Endothelial cell of umbilical vein (primary cell): Measurements from ENCODE around the gene AXDND1. TPM values are rescaled to one million over a fixed set of nuclear protein-coding genes. Genes with fewer than 3 reads are reported as not detected.

Experiments used
- BruUV-seq: library from RNA; stranded (reverse); fragments of 400-500 nt; replicated peaks from 2 replicates; lab custom pipeline; 2021; lab: Mats Ljungman, UMichigan
- CTCF ChIA-PET: fragments of 300-600, 350-600 bp; sonication (Branson Sonifier 250); formaldehyde crosslinking; loops from one replicate; lab custom pipeline; 2021; ENCODE audit warnings: antibody characterized with exemption, inconsistent platforms; lab: Charles Lee
- POLR2A ChIA-PET: fragments of 300-600, 350-600 bp; sonication (Branson Sonifier 250); formaldehyde crosslinking; loops from one replicate; lab custom pipeline; 2021; ENCODE audit warnings: antibody characterized with exemption, inconsistent platforms; lab: Charles Lee
- DNase-seq: peaks from one replicate; pipeline ENCODE4 v3.0.0-alpha.2; 2011; ENCODE audit warnings: low read depth, low spot score
- FAIRE-seq: peaks from 2 replicates; lab custom pipeline; 2011; peaks lifted over from hg19 to GRCh38; lab: Jason Lieb, UNC
- H2AFZ ChIP-seq: 2 replicates; pipeline ENCODE4 v1.6.0; 2012; ENCODE audit warnings: low read depth, low read length, control low read depth, inconsistent platforms
- H3K27ac ChIP-seq: 2 replicates; pipeline ENCODE4 v1.5.1; 2011; ENCODE audit warnings: low read depth, mild to moderate bottlenecking, control low read depth, low read length, moderate library complexity; ENCODE audit not compliant: insufficient read depth
- H3K27me3 ChIP-seq, 2 experiments: 2 replicates each; pipeline versions ENCODE4 v1.6.0 to v1.6.1; 2011; ENCODE audit warnings: low read length in 2 of 2, mixed read lengths in 1 of 2; ENCODE audit not compliant: control insufficient read depth in 2 of 2, insufficient read depth in 2 of 2
- H3K36me3 ChIP-seq, 2 experiments: 2 replicates in 1 of 2; 3 replicates in 1 of 2; pipeline ENCODE4 v1.5.1; 2011; ENCODE audit warnings: low read length in 2 of 2, mild to moderate bottlenecking in 1 of 2, moderate library complexity in 1 of 2; ENCODE audit not compliant: control insufficient read depth in 2 of 2, insufficient read depth in 2 of 2; ENCODE audit errors: extremely low read depth in 1 of 2
- H3K4me1 ChIP-seq: 3 replicates; pipeline ENCODE4 v1.5.1; 2011; ENCODE audit warnings: mild to moderate bottlenecking, low read length; ENCODE audit not compliant: control insufficient read depth, insufficient read depth; ENCODE audit errors: extremely low read depth
- H3K4me2 ChIP-seq: 2 replicates; pipeline ENCODE4 v1.6.1; 2011; ENCODE audit warnings: low read length, control low read depth, mixed read lengths; ENCODE audit not compliant: insufficient read depth
- H3K4me3 ChIP-seq, 3 experiments: fragments of 200-600 bp in 1 of 3; sonication (generic), shearing (Covaris generic) in 1 of 3; replicated peaks in 1 of 3; 2 replicates each; pipeline ENCODE4 v1.5.1; 2011 to 2016; ENCODE audit warnings: control low read depth in 3 of 3, low read length in 3 of 3, mild to moderate bottlenecking in 2 of 3, inconsistent platforms in 1 of 3, low read depth in 1 of 3, moderate library complexity in 1 of 3; ENCODE audit not compliant: insufficient read depth in 1 of 3
- H3K79me2 ChIP-seq: 2 replicates; pipeline ENCODE4 v1.6.0; 2012; ENCODE audit warnings: low read length, inconsistent platforms; ENCODE audit not compliant: control insufficient read depth, insufficient read depth
- H3K9ac ChIP-seq: replicated peaks from 2 replicates; pipeline ENCODE3; 2011; ENCODE audit warnings: low read length, control low read depth; ENCODE audit not compliant: insufficient read depth; ENCODE audit errors: extremely low read depth
- H3K9me1 ChIP-seq: replicated peaks from 3 replicates; pipeline ENCODE4 v1.6.0; 2011; ENCODE audit warnings: mild to moderate bottlenecking, low read length; ENCODE audit not compliant: control insufficient read depth, insufficient read depth; ENCODE audit errors: extremely low read depth
- H3K9me3 ChIP-seq: replicated peaks from 2 replicates; pipeline ENCODE4 v1.5.1; 2012; ENCODE audit warnings: low read length, inconsistent platforms; ENCODE audit not compliant: control insufficient read depth, insufficient read depth
- H4K20me1 ChIP-seq: replicated peaks from 2 replicates; pipeline ENCODE3; 2011; ENCODE audit warnings: mild to moderate bottlenecking, low read length; ENCODE audit not compliant: control insufficient read depth, insufficient read depth; ENCODE audit errors: extremely low read depth
- CTCF ChIP-seq, 2 donors: IDR thresholded peaks; 1 replicate in 1 of 2; 2 replicates in 1 of 2; pipeline ENCODE4 v1.5.1; 2011; ENCODE audit warnings: low read length in 2 of 2, mild to moderate bottlenecking in 2 of 2, moderate library complexity in 2 of 2, control low read depth in 1 of 2, inconsistent platforms in 1 of 2, low read depth in 1 of 2; ENCODE audit not compliant: insufficient read depth in 1 of 2; ENCODE audit errors: extremely low read depth in 1 of 2
- EZH2 ChIP-seq: IDR thresholded peaks from 2 replicates; pipeline ENCODE4 v1.6.1; 2012; ENCODE audit warnings: borderline replicate concordance, low read depth, mild to moderate bottlenecking, moderate library complexity, low read length, inconsistent platforms; ENCODE audit not compliant: severe bottlenecking
- FOS ChIP-seq: IDR thresholded peaks from 2 replicates; pipeline ENCODE4 v1.6.1; 2011; ENCODE audit warnings: mild to moderate bottlenecking, low read length, moderate library complexity, borderline replicate concordance; ENCODE audit not compliant: insufficient read depth
- GATA2 ChIP-seq: IDR thresholded peaks from 2 replicates; pipeline ENCODE4 v1.7.0; 2011; ENCODE audit warnings: low read depth, mild to moderate bottlenecking, moderate library complexity, mixed read lengths, low read length; ENCODE audit not compliant: insufficient read length, insufficient read depth
- JUN ChIP-seq: IDR thresholded peaks from 2 replicates; pipeline ENCODE4 v1.6.1; 2011; ENCODE audit warnings: borderline replicate concordance, low read depth; ENCODE audit not compliant: insufficient read length, insufficient read depth
- MAX ChIP-seq: IDR thresholded peaks from 2 replicates; pipeline ENCODE4 v1.6.1; 2011; ENCODE audit not compliant: insufficient read depth, insufficient read length
- MYC ChIP-seq: IDR thresholded peaks from one replicate; pipeline ENCODE4 v1.6.1; 2011; ENCODE audit warnings: mild to moderate bottlenecking, low read depth, low read length
- POLR2A ChIP-seq: IDR thresholded peaks from 2 replicates; pipeline ENCODE4 v1.6.1; 2012; ENCODE audit warnings: low read depth, mild to moderate bottlenecking, control low read depth, low read length
- POLR2AphosphoS5 ChIP-seq: IDR thresholded peaks from 2 replicates; pipeline ENCODE4 v1.6.1; 2012; ENCODE audit warnings: low read depth, mild to moderate bottlenecking, control low read depth, low read length, moderate library complexity; ENCODE audit not compliant: insufficient read depth
- dilution Hi-C: fragments of 300-500 bp; cut with MboI; formaldehyde crosslinking; loops from one replicate; pipeline ENCODE4 v1.15.0; 2019; ENCODE audit warnings: low sequenced_read_pairs; ENCODE audit not compliant: extremely low pct_ligation_motif_present
- intact Hi-C: fragments of 100-400 bp; cut with micrococcal nuclease; formaldehyde crosslinking; loops from one replicate; pipeline ENCODE4 v1.10.0; 2022
- polyA plus RNA-seq, 4 experiments: library from polyadenylated mRNA; depleted of rRNA in 3 of 4; stranded (reverse) in 3 of 4; unstranded in 1 of 4; fragments of >200 nt; gene quantifications; 2 replicates each; pipeline versions ENCODE4 v1.2.1 to v1.2.3, GENCODE V29; 2011 to 2012; ENCODE audit warnings: missing spikeins in 1 of 4
- small RNA-seq: library from RNA; depleted of rRNA; stranded (forward); fragments of <200 nt; gene quantifications from one replicate; pipeline ENCODE3, GENCODE V24; 2012; ENCODE audit warnings: low replicate concordance, low read depth; ENCODE audit not compliant: insufficient read depth, insufficient read length
- total RNA-seq: library from RNA; stranded (reverse); gene quantifications from 2 replicates; pipeline ENCODE4 v1.2.3, GENCODE V29; 2021

The AXDND1 gene
- total and polyA plus RNA-seq, 2 donors (not counting 3 experiments of a cell fraction or from before 2014, with no cell fraction given), result 0.17 TPM; not detected in 1

- no peak for FAIRE-seq
- no peaks in the 10 kb centered on the region for H3K9me1 ChIP-seq
Observed at GRCh38 chr1:179601093-179601492, 235.3 kb downstream of the AXDND1 start.

More at GRCh38 chr1:179601093-179601492, 235.3 kb downstream of the AXDND1 start:
- Histone ChIP-seq H2AFZ (no peak overlapping the region), H3K79me2 (no peaks in the 10 kb centered on the region), H3K36me3 (no peaks in the 10 kb centered on the region), H3K9ac (no peak overlapping the region), H3K27me3 (peaks cover 2 to 5% of the 10 kb centered on the region in 2 experiments), H3K27ac (no peak overlapping the region), H3K9me3 (no peaks in the 10 kb centered on the region), H4K20me1 (no peaks in the 10 kb centered on the region), H3K4me3 (no peak overlapping the region), H3K4me2 (no peak overlapping the region), H3K4me1 (no peaks in the 10 kb centered on the region)
- dilution Hi-C loops, result no loop called here
- DNase-seq, result no peak
- ChIA-PET POLR2A (no interaction called here), CTCF (no interaction called here)
- no TSS peak for BruUV-seq
- TF ChIP-seq POLR2AphosphoS5 (no peak), CTCF (IDR thresholded peaks at IDR 0.05; ENCODE audit: extremely low read depth in 1 of 2, insufficient read depth in 1 of 2, low read depth in 1 of 2, low read length in 2 of 2) (no peak), MYC (no peak), GATA2 (no peak), EZH2 (no peak), POLR2A (no peak), FOS (no peak), JUN (no peak), MAX (no peak)
- intact Hi-C loops, result loop anchor here (10.0 kb wide), 1 partner anchor 346 kb away; no protein-coding TSS in a partner anchor

Small RNA genes within 50 kb of the gene (small RNA-seq; reads per million reads assigned to genes)
- gene MEF2AP1 (not detected), gene RNU5F-2P (not detected)

Other genes starting within 250 kb of the AXDND1 start
- gene ABL2, start 136.3 kb upstream of the AXDND1 start, total RNA-seq, result 158 and 165 TPM in 2 replicates
- 37.0 and 41.8 TPM in 2 replicates for gene ABL2, start 136.3 kb upstream of the AXDND1 start, polyA plus RNA-seq
- 34.2 and 38.2 TPM in 2 replicates for gene SOAT1, start 72.2 kb upstream of the AXDND1 start, total RNA-seq
- 10.4 and 14.0 TPM in 2 replicates for gene SOAT1, start 72.2 kb upstream of the AXDND1 start, polyA plus RNA-seq
- not detected in 2 replicates for gene NPHS2, start 210.0 kb downstream of the AXDND1 start, total RNA-seq
- gene NPHS2, start 210.0 kb downstream of the AXDND1 start, polyA plus RNA-seq, result not detected in 2 replicates
- not detected in 2 replicates for gene TDRD5, start 225.9 kb downstream of the AXDND1 start, total RNA-seq
- not detected in 2 replicates for gene TDRD5, start 225.9 kb downstream of the AXDND1 start, polyA plus RNA-seq